ENCODE results near the gene PTPA.
"Not testable (repeated sequence)": the region's sequence is repeated elsewhere in the genome, so short reads cannot be mapped to it uniquely, and the experiment has no call there.

DNA sequence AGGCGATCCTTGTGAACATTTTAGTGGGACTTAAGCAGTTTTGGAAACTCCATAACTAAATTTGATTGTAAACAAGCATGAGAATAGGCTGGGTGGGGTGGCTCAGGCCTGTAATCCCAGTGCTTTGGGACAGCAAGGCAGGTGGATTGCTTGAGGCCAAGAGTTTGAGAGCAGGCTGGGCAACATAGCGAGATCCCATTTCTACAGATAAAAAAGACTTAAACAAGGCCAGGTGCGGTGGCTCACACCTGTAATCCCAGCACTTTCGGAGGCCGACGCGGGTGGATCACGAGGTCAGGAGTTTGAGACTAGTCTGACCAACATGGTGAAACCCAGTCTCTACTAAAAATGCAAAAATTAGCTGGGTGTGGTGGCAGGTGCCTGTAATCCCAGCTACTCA lies 78.8 kb downstream of the PTPA start:
- TF ChIP-seq, protein P1, sequence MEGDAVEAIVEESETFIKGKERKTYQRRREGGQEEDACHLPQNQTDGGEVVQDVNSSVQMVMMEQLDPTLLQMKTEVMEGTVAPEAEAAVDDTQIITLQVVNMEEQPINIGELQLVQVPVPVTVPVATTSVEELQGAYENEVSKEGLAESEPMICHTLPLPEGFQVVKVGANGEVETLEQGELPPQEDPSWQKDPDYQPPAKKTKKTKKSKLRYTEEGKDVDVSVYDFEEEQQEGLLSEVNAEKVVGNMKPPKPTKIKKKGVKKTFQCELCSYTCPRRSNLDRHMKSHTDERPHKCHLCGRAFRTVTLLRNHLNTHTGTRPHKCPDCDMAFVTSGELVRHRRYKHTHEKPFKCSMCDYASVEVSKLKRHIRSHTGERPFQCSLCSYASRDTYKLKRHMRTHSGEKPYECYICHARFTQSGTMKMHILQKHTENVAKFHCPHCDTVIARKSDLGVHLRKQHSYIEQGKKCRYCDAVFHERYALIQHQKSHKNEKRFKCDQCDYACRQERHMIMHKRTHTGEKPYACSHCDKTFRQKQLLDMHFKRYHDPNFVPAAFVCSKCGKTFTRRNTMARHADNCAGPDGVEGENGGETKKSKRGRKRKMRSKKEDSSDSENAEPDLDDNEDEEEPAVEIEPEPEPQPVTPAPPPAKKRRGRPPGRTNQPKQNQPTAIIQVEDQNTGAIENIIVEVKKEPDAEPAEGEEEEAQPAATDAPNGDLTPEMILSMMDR (IDR thresholded peaks at IDR 0.05) = not testable (repeated sequence)
- TF ChIP-seq POLR2A (IDR thresholded peaks at IDR 0.05) = not testable (repeated sequence)

Data from heart left ventricle (tissue), 13 donors.